DOHH2 (cell line): ENCODE data around the gene DEPDC1B.

Source experiments
- H3F3A ChIP-seq: fragments of 200-600 bp; sonication (generic), shearing (Covaris generic); 2 replicates; pipeline ENCODE4 v1.6.0; 2016; ENCODE audit warnings: antibody characterized with exemption, mild to moderate bottlenecking; ENCODE audit not compliant: control insufficient read depth, insufficient read depth
- H3K27ac ChIP-seq: fragments of 200-600 bp; sonication (generic); 2 replicates; pipeline ENCODE4 v1.5.1; 2014; ENCODE audit warnings: low read depth, mild to moderate bottlenecking, low read length, moderate library complexity
- H3K27me3 ChIP-seq: fragments of 200-600 bp; sonication (generic); 2 replicates; pipeline ENCODE4 v1.6.1; 2014; ENCODE audit warnings: mild to moderate bottlenecking, low read length, mixed read lengths; ENCODE audit not compliant: control insufficient read depth
- H3K36me3 ChIP-seq: fragments of 200-600 bp; sonication (generic); 2 replicates; pipeline ENCODE4 v1.6.1; 2014; ENCODE audit warnings: mild to moderate bottlenecking, low read length, moderate library complexity, mixed read lengths; ENCODE audit not compliant: control insufficient read depth
- H3K4me1 ChIP-seq: fragments of 200-600 bp; sonication (generic); 2 replicates; pipeline ENCODE4 v1.6.1; 2014; ENCODE audit warnings: mild to moderate bottlenecking, low read length, mixed read lengths; ENCODE audit not compliant: control insufficient read depth
- H3K4me2 ChIP-seq: fragments of 200-600 bp; sonication (generic); 2 replicates; pipeline ENCODE4 v1.6.0; 2014; ENCODE audit warnings: mild to moderate bottlenecking, low read length, moderate library complexity
- H3K4me3 ChIP-seq: fragments of 200-600 bp; sonication (generic); 2 replicates; pipeline ENCODE4 v1.5.1; 2014; ENCODE audit warnings: mild to moderate bottlenecking, low read length, mixed read lengths
- H3K79me2 ChIP-seq: fragments of 200-600 bp; sonication (generic); 2 replicates; pipeline ENCODE4 v1.6.1; 2014; ENCODE audit warnings: mild to moderate bottlenecking, low read length, mixed read lengths; ENCODE audit not compliant: control insufficient read depth
- H3K9me2 ChIP-seq: fragments of 200-600 bp; sonication (generic); replicated peaks from 2 replicates; pipeline ENCODE4 v1.6.1; 2014; ENCODE audit warnings: mild to moderate bottlenecking, low read length, mixed read lengths; ENCODE audit not compliant: control insufficient read depth
- H3K9me3 ChIP-seq: fragments of 200-600 bp; sonication (generic); 2 replicates; pipeline ENCODE4 v1.6.1; 2014; ENCODE audit warnings: antibody characterized with exemption, low read length, mixed read lengths; ENCODE audit not compliant: control insufficient read depth, insufficient read depth
- H4K20me1 ChIP-seq: fragments of 200-600 bp; sonication (generic); 2 replicates; pipeline ENCODE4 v1.6.0; 2014; ENCODE audit warnings: low read depth, mild to moderate bottlenecking, antibody characterized with exemption, low read length, moderate library complexity; ENCODE audit not compliant: control insufficient read depth, insufficient read depth
- CTCF ChIP-seq: fragments of 200-600 bp; sonication (generic); IDR thresholded peaks from one replicate; pipeline ENCODE4 v1.5.1; 2014; ENCODE audit warnings: antibody characterized with exemption, mild to moderate bottlenecking, low read depth, low read length; ENCODE audit not compliant: poor library complexity, severe bottlenecking
- EZH2phosphoT487 ChIP-seq: fragments of 200-600 bp; sonication (generic); IDR thresholded peaks from 2 replicates; pipeline ENCODE4 v1.6.1; 2017; ENCODE audit warnings: borderline replicate concordance, mild to moderate bottlenecking, antibody characterized with exemption, low read length, moderate library complexity, mixed read lengths

Gene DEPDC1B

GRCh38 chr5:60598424-60598823, 101.5 kb downstream of the DEPDC1B start:
- Histone ChIP-seq H3K79me2 (no peaks in the 10 kb centered on the region), H3K27me3 (no peaks in the 10 kb centered on the region), H3K4me1 (peaks cover 17% of the 10 kb centered on the region), H3F3A (0 out of 2 replicates have a peak, but pooled peaks cover 2% of the 10 kb centered on the region), H4K20me1 (no peaks in the 10 kb centered on the region; the same call in 1 of the 2 replicates), H3K27ac (no peak overlapping the region), H3K9me2 (no peaks in the 10 kb centered on the region), H3K4me2 (peak overlapping the region; percentile 32; the same call in 1 of the 2 replicates), H3K9me3 (no peaks in the 10 kb centered on the region), H3K4me3 (no peak overlapping the region), H3K36me3 (peaks cover 17% of the 10 kb centered on the region)
- TF ChIP-seq CTCF (no peak), EZH2phosphoT487 (no peak)

- peak overlapping the region; percentile 32 for H3K4me2 ChIP-seq
- H3K27ac ChIP-seq = no peak overlapping the region
- 0 out of 2 replicates have a peak, but pooled peaks cover 2% of the 10 kb centered on the region for H3F3A ChIP-seq
- TF ChIP-seq EZH2phosphoT487 (no peak), CTCF (no peak)
- H3K79me2 ChIP-seq = no peaks in the 10 kb centered on the region
- H3K9me2 ChIP-seq = no peaks in the 10 kb centered on the region
- peaks cover 17% of the 10 kb centered on the region for H3K4me1 ChIP-seq
- H3K9me3 ChIP-seq = no peaks in the 10 kb centered on the region
- no peaks in the 10 kb centered on the region for H3K27me3 ChIP-seq
- H4K20me1 ChIP-seq = no peaks in the 10 kb centered on the region; the same call in 1 of the 2 replicates
- no peak overlapping the region for H3K4me3 ChIP-seq
- H3K36me3 ChIP-seq = peaks cover 11% of the 10 kb centered on the region
Measured at GRCh38 chr5:60597572-60598320, 102.2 kb downstream of the DEPDC1B start.

GRCh38 chr5:60594715-60595477, 105.1 kb downstream of the DEPDC1B start:
- no peaks in the 10 kb centered on the region for H3K9me2 ChIP-seq
- no peaks in the 10 kb centered on the region; the same call in 1 of the 2 replicates for H4K20me1 ChIP-seq
- peaks cover 10% of the 10 kb centered on the region for H3K36me3 ChIP-seq
- no peaks in the 10 kb centered on the region for H3K27me3 ChIP-seq
- no peak overlapping the region for H3K4me2 ChIP-seq
- H3K4me3 ChIP-seq = no peak overlapping the region
- no peak overlapping the region for H3K27ac ChIP-seq
- H3K79me2 ChIP-seq = no peaks in the 10 kb centered on the region
- peaks cover 17% of the 10 kb centered on the region for H3K4me1 ChIP-seq
- 0 out of 2 replicates have a peak, but pooled peaks cover 2% of the 10 kb centered on the region for H3F3A ChIP-seq
- no peaks in the 10 kb centered on the region for H3K9me3 ChIP-seq
- TF ChIP-seq EZH2phosphoT487 (no peak), CTCF (no peak)
